HEK293T (cell line): ENCODE data around the gene SIAE.

Experiments
- CTCF ChIA-PET: fragments of 350-600 bp; formaldehyde crosslinking; extraction: SDS; loops from one replicate; lab custom pipeline; 2021; ENCODE audit warnings: antibody characterized with exemption, inconsistent platforms; lab: Yijun Ruan, JAX
- POLR2A ChIA-PET: fragments of 350-600 bp; formaldehyde crosslinking; extraction: SDS; loops from one replicate; lab custom pipeline; 2020; ENCODE audit warnings: antibody characterized with exemption, inconsistent platforms; lab: Yijun Ruan, JAX
- DNase-seq: peaks from one replicate; pipeline ENCODE4 v3.0.0; 2012; ENCODE audit warnings: mixed read lengths; ENCODE audit errors: extremely low spot score
- ARNT ChIP-seq: fragments of 450-650 bp; IDR thresholded peaks from 2 replicates; pipeline ENCODE4 v1.6.1; 2017; ENCODE audit warnings: mild to moderate bottlenecking
- BHLHE40 ChIP-seq: fragments of 450-650 bp; IDR thresholded peaks from 2 replicates; pipeline ENCODE4 v1.6.1; 2016; ENCODE audit warnings: mild to moderate bottlenecking, moderate library complexity, borderline replicate concordance
- CTBP1 ChIP-seq: fragments of 450-650 bp; IDR thresholded peaks from 2 replicates; pipeline ENCODE4 v1.6.1; 2016; ENCODE audit warnings: borderline replicate concordance
- ELF4 ChIP-seq: fragments of 450-650 bp; IDR thresholded peaks from 2 replicates; pipeline ENCODE4 v1.6.1; 2017; ENCODE audit warnings: antibody characterized with exemption
- FOXA1 ChIP-seq: fragments of 450-650 bp; IDR thresholded peaks from 2 replicates; pipeline ENCODE4 v1.6.1; 2016; ENCODE audit warnings: mild to moderate bottlenecking
- FOXK2 ChIP-seq: fragments of 450-650 bp; IDR thresholded peaks from 2 replicates; pipeline ENCODE4 v1.6.1; 2016; ENCODE audit warnings: mild to moderate bottlenecking
- FOXM1 ChIP-seq: fragments of 450-650 bp; IDR thresholded peaks from 2 replicates; pipeline ENCODE4 v1.6.1; 2017; ENCODE audit warnings: mild to moderate bottlenecking, borderline replicate concordance
- HDGF ChIP-seq: fragments of 450-650 bp; IDR thresholded peaks from 2 replicates; pipeline ENCODE4 v1.6.1; 2017; ENCODE audit warnings: antibody characterized with exemption, borderline replicate concordance
- L3MBTL2 ChIP-seq: fragments of 450-650 bp; conservative IDR thresholded peaks from 2 replicates; pipeline ENCODE4 v1.6.1; 2016; ENCODE audit warnings: mild to moderate bottlenecking
- LEF1 ChIP-seq: fragments of 450-650 bp; IDR thresholded peaks from 2 replicates; pipeline ENCODE4 v1.6.1; 2017; ENCODE audit warnings: mild to moderate bottlenecking, borderline replicate concordance
- NFRKB ChIP-seq: fragments of 450-650 bp; IDR thresholded peaks from 2 replicates; pipeline ENCODE4 v1.6.1; 2016; ENCODE audit warnings: mild to moderate bottlenecking, moderate library complexity
- SP1 ChIP-seq: fragments of 450-650 bp; IDR thresholded peaks from 2 replicates; pipeline ENCODE4 v1.6.1; 2017
- SUZ12 ChIP-seq: fragments of 450-650 bp; IDR thresholded peaks from 2 replicates; pipeline ENCODE4 v1.6.1; 2016; ENCODE audit warnings: mild to moderate bottlenecking
- TARDBP ChIP-seq: fragments of 450-650 bp; IDR thresholded peaks from 2 replicates; pipeline ENCODE4 v1.6.1; 2016
- ZNF384 ChIP-seq: fragments of 450-650 bp; IDR thresholded peaks from 2 replicates; pipeline ENCODE4 v1.6.1; 2016
- TF ChIP-seq, protein P1 (sequence below): fragments of 450-650 bp; IDR thresholded peaks from 2 replicates; pipeline ENCODE4 v1.6.1; 2016

The SIAE gene

DNA sequence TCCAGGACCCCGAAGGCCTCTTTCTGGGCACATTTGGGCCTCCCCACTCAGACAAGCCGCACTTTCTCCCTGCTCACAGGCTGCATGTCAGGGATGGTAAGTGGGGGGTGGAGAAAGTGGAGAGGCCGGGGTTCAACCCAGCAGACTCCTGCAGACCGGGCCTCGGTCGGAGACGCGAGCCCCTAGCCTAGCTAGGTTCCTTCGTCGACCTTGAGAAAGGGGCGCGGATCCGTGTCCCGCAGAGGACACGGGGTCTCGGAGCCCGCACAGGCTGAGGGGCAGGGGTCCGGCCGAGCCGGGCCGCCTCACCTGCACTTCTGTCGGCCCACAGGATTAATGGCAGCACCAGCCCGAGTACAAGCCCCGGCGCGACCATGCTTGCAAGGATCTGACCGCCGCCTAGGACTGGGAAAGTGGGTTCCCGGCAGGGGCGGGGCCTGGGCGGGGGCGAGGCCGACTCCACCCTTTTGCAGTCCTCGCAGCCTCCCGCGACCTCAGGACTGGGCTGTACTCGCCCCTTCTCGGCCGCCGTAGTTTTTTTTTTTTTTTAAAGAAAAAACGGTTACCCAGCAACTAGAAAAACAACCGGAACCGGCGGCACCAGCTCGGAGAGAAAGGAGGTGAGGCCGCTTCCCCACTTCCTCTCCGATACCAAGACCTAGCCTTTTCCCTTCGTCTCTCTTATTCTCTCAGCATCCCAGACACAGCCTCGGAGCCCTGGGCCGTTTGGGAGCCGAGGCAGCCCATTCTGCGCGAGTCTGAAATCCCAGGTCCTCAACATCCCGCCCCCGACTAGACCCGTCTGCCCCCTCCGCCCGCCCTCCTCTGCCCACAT is at the start of gene SIAE, which contains the start of gene SPA17:
Gene SIAE (minus strand): TSS at position 407 of the 835 bp plus-strand sequence. CDS start 31 bp downstream, at position 376.
Gene SPA17 (plus strand): TSS at position 572 of the 835 bp plus-strand sequence. CDS start 1,361 bp downstream, outside the sequence.
- POLR2A ChIA-PET = interaction anchor here (0.6 to 1.8 kb wide), 12 partner anchors 10 to 203 kb away, joined by 3 to 8 read pairs (median 4); partner anchors contain the start of genes MSANTD2 and NRGN
- DNase-seq = peak; percentile 97
- CTCF ChIA-PET = interaction anchor here (0.6 to 0.8 kb wide), 2 partner anchors 119 to 551 kb away, joined by 3 read pairs; no protein-coding TSS in a partner anchor
- TF ChIP-seq LEF1 (no peak), ZNF384 (peak; percentile 98), SP1 (peak; percentile 35; the same call in 1 of the 2 replicates), HDGF (no peak), SUZ12 (no peak), FOXM1 (no peak)

- POLR2A ChIA-PET = no interaction called here
- CTCF ChIA-PET = no interaction called here
Observed at GRCh38 chr11:124722176-124722575, 48.6 kb upstream of the SIAE start.

GRCh38 chr11:124719534-124719933 is 46.0 kb upstream of the SIAE start:
- TF ChIP-seq FOXK2 = no peak
- no peak for TF ChIP-seq HDGF
- no peak for TF ChIP-seq ELF4
- TF ChIP-seq NFRKB = no peak
- TF ChIP-seq SUZ12 = no peak
- TF ChIP-seq BHLHE40 = no peak
- TF ChIP-seq TARDBP = no peak
- no peak for TF ChIP-seq L3MBTL2
- TF ChIP-seq FOXM1 = no peak
- no peak for TF ChIP-seq FOXA1
- no peak for TF ChIP-seq CTBP1
- POLR2A ChIA-PET = interaction anchor here (0.6 kb wide), 1 partner anchor 20 kb away, joined by 3 read pairs; the partner anchor contains the start of gene NRGN
- CTCF ChIA-PET = interaction anchor here (0.6 kb wide), 1 partner anchor 56 kb away, joined by 3 read pairs; no protein-coding TSS in a partner anchor
- DNase-seq = no peak

More at GRCh38 chr11:124722176-124722575, 48.6 kb upstream of the SIAE start:
- no peak for DNase-seq
- TF ChIP-seq SUZ12 (no peak), LEF1 (no peak), FOXA1 (no peak), SP1 (no peak), FOXK2 (no peak), ARNT (no peak), CTBP1 (no peak), FOXM1 (no peak), BHLHE40 (no peak)
- TF ChIP-seq, protein P1, sequence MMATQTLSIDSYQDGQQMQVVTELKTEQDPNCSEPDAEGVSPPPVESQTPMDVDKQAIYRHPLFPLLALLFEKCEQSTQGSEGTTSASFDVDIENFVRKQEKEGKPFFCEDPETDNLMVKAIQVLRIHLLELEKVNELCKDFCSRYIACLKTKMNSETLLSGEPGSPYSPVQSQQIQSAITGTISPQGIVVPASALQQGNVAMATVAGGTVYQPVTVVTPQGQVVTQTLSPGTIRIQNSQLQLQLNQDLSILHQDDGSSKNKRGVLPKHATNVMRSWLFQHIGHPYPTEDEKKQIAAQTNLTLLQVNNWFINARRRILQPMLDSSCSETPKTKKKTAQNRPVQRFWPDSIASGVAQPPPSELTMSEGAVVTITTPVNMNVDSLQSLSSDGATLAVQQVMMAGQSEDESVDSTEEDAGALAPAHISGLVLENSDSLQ = no peak

GRCh38 chr11:124718801-124719200 is 45.3 kb upstream of the SIAE start:
- no peak for DNase-seq
- no peak for TF ChIP-seq L3MBTL2
- no peak for TF ChIP-seq ELF4
- no peak for TF ChIP-seq TARDBP
- TF ChIP-seq BHLHE40 = no peak
- TF ChIP-seq FOXK2 = no peak
- no peak for TF ChIP-seq FOXA1
- TF ChIP-seq HDGF = no peak
- TF ChIP-seq SUZ12 = no peak
- TF ChIP-seq FOXM1 = no peak
- TF ChIP-seq, protein P1 = no peak
- TF ChIP-seq NFRKB = no peak
- no peak for TF ChIP-seq ZNF384
- no peak for TF ChIP-seq ARNT
- no peak for TF ChIP-seq CTBP1
- TF ChIP-seq LEF1 = no peak
- TF ChIP-seq SP1 = no peak
- ChIA-PET CTCF (interaction anchor here (0.6 kb wide), 1 partner anchor 57 kb away, joined by 3 read pairs; no protein-coding TSS in a partner anchor), POLR2A (interaction anchor here (1.8 kb wide), 1 partner anchor 21 kb away, joined by 7 read pairs; the partner anchor contains the start of gene NRGN)

DNA sequence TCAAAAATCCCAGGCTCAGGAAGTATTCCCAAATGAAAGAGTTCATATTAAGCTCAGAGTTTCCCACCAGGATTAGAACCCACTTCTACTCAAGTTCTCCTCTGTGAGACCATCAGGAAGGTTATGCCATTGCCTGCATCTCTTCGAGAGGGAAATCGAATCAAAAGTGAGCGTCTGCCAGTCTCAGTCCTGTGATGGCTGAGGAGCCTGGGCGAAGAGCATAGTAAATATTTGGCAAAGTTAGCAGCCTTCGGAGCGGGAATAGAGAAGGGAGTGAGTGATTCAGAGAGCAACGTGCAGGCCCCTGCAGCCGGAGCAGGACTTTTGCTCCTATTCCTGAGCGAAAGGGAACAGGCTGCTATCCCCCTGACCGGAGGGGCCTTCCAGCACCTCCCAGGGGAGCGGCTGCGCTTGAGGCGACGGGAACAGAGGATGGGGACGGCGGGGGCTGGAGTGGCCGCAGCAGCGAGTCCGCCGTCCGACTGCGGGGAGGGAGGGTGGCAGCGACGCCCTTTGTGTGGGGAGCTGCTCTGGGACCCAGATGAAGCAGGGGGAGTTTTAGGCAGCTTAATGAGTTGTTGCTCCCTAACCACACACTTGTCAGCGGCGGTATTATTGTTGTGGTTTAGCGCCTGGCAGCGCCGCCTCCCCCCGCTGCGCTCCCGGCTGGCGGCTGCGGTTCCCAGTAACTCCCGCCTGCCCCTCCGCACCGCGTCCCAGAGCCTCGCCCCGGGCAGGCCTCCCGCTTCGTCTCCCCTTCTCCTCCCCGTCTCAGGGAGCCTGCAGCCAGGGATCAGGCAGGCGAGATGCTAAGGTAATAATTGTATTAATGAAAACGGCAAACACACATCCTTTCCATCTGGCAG is 44.5 kb upstream of the SIAE start:
- ChIA-PET POLR2A (interaction anchor here (0.9 to 1.8 kb wide), 2 partner anchors 22 to 25 kb away, joined by 3 to 7 read pairs; partner anchors contain the start of gene NRGN), CTCF (interaction anchor here (1.0 kb wide), 1 partner anchor 29 kb away, joined by 3 read pairs; no protein-coding TSS in a partner anchor)
- TF ChIP-seq ELF4 = no peak
- TF ChIP-seq FOXA1 = no peak
- no peak for TF ChIP-seq FOXK2
- 0 out of 2 replicates have a peak, but pooled peaks have one; percentile 27 for TF ChIP-seq L3MBTL2

More for the DNA sequence above, 44.5 kb upstream of the SIAE start:
- DNase-seq = peak; percentile 64
